ENCODE data around the gene TCN2. TPM values are rescaled to one million over a fixed set of nuclear protein-coding genes. Genes with fewer than 3 reads are reported as not detected.

The TCN2 gene
- total and polyA plus RNA-seq, 9 of the 15 experiments (the other 6 are each of a cell fraction or from before 2014, with no cell fraction given): 0.88 to 5.4 (median 1.7) TPM

- no peak for TF ChIP-seq PHB2 (IDR thresholded peaks at IDR 0.05; ENCODE audit: low read depth)
- TF ChIP-seq DMBX1 (CRISPR knock-in tag; IDR thresholded peaks at IDR 0.05; ENCODE audit: borderline replicate concordance): no peak
- no peak for TF ChIP-seq ZNF740 (CRISPR knock-in tag; IDR thresholded peaks at IDR 0.05)
- TF ChIP-seq ZNF740 (tag; IDR thresholded peaks at IDR 0.05): no peak
- peak; percentile 73 for TF ChIP-seq TOE1 (IDR thresholded peaks at IDR 0.05; ENCODE audit: borderline replicate concordance)
- no peak for TF ChIP-seq TOE1 (CRISPR knock-in tag; IDR thresholded peaks at IDR 0.05; ENCODE audit: borderline replicate concordance, low read depth)
- no peak for TF ChIP-seq DLX4 (CRISPR knock-in tag; IDR thresholded peaks at IDR 0.05)
- TF ChIP-seq L3MBTL2 (IDR thresholded peaks at IDR 0.05): peak; percentile 8
- peak; percentile 94 for TF ChIP-seq CREB1 (IDR thresholded peaks at IDR 0.05)
- peak; percentile 94 for TF ChIP-seq CREB1 (CRISPR knock-in tag; IDR thresholded peaks at IDR 0.05)
- no peak for TF ChIP-seq ZNF224 (CRISPR knock-in tag; IDR thresholded peaks at IDR 0.05)
- TF ChIP-seq ARID1B (IDR thresholded peaks at IDR 0.05): no peak
- 0 out of 4 replicates have a peak, but pooled peaks of 1 of the 2 experiments have one; percentile 30 for TF ChIP-seq BCLAF1 (IDR thresholded peaks at IDR 0.05; ENCODE audit: borderline replicate concordance in 1 of 2, control insufficient read depth in 1 of 2, low read depth in 2 of 2, low read length in 1 of 2)
- TF ChIP-seq SRSF7 (optimal IDR thresholded peaks at IDR 0.05; ENCODE audit: low read depth, low read length): no peak
- no peak for TF ChIP-seq FOXP4 (CRISPR knock-in tag; IDR thresholded peaks at IDR 0.05; ENCODE audit: borderline replicate concordance)
- no peak for TF ChIP-seq IRF2 (CRISPR knock-in tag; IDR thresholded peaks at IDR 0.05)
- no peak for TF ChIP-seq TFE3 (CRISPR knock-in tag; IDR thresholded peaks at IDR 0.05)
- TF ChIP-seq MXD1 (CRISPR knock-in tag; IDR thresholded peaks at IDR 0.05; ENCODE audit: borderline replicate concordance, poor library complexity, severe bottlenecking): peak; percentile 94
Measured at GRCh38 chr22:30591588-30592359, 15.2 kb upstream of the TCN2 start, which contains the start of gene PES1 (continued).

Data from K562 (cell line).